H1 (cell line): ENCODE measurements around the gene FGFRL1. TPM values are rescaled to one million over a fixed set of nuclear protein-coding genes. Genes with fewer than 3 reads are reported as not detected.
A peak's percentile ranks its signal among the peaks of the same experiment; 100 is the strongest.

Source experiments
- CTCF ChIA-PET: fragments of 300-600 bp; sonication (Branson Sonifier 250); formaldehyde crosslinking; loops from one replicate; lab custom pipeline; 2021; ENCODE audit not compliant: partially characterized antibody; lab: Charles Lee
- POLR2A ChIA-PET: fragments of 300-600 bp; sonication (Branson Sonifier 250); formaldehyde crosslinking; loops from one replicate; lab custom pipeline; 2021; ENCODE audit warnings: inconsistent platforms; ENCODE audit not compliant: partially characterized antibody; lab: Charles Lee
- DNase-seq, 2 experiments: peaks; one replicate each; pipeline versions ENCODE4 v3.0.0 to v3.0.0-alpha.2; 2010 to 2022; ENCODE audit warnings: low spot score in 2 of 2, low read depth in 1 of 2, mixed read lengths in 1 of 2
- FAIRE-seq: peaks from 2 replicates; lab custom pipeline; 2011; peaks lifted over from hg19 to GRCh38; lab: Jason Lieb, UNC
- H2AFZ ChIP-seq: 2 replicates; pipeline ENCODE4 v1.8.1; 2012; ENCODE audit warnings: low read length, inconsistent platforms
- H2AK5ac ChIP-seq: 2 replicates; pipeline ENCODE4 v1.6.1; 2013; ENCODE audit warnings: low read depth, low read length
- H2BK120ac ChIP-seq: replicated peaks from 2 replicates; pipeline ENCODE3; 2013; ENCODE audit warnings: low read depth, low read length, inconsistent platforms
- H2BK12ac ChIP-seq: 2 replicates; pipeline ENCODE4 v1.6.1; 2013; ENCODE audit warnings: low read depth, low read length
- H2BK15ac ChIP-seq: 2 replicates; pipeline ENCODE4 v1.6.1; 2013; ENCODE audit warnings: low read length
- H2BK20ac ChIP-seq: 2 replicates; pipeline ENCODE4 v1.6.1; 2013; ENCODE audit warnings: low read length
- H2BK5ac ChIP-seq: 2 replicates; pipeline ENCODE4 v1.6.1; 2013; ENCODE audit warnings: low read depth, low read length
- H3K14ac ChIP-seq: 2 replicates; pipeline ENCODE4 v1.6.1; 2013; ENCODE audit warnings: inconsistent platforms; ENCODE audit not compliant: insufficient read length
- H3K18ac ChIP-seq: 2 replicates; pipeline ENCODE4 v1.6.1; 2013; ENCODE audit warnings: low read length; ENCODE audit errors: extremely low read depth
- H3K23ac ChIP-seq: 2 replicates; pipeline ENCODE4 v1.6.1; 2013; ENCODE audit warnings: inconsistent platforms; ENCODE audit not compliant: insufficient read length
- H3K23me2 ChIP-seq: 2 replicates; pipeline ENCODE4 v1.6.1; 2013; ENCODE audit warnings: low read depth, low read length
- H3K27ac ChIP-seq: 2 replicates; pipeline ENCODE4 v1.6.1; 2011; ENCODE audit warnings: low read depth, low read length, inconsistent platforms
- H3K27me3 ChIP-seq, 4 experiments: replicated peaks in 1 of 4; 1 replicate in 1 of 4; 2 replicates in 3 of 4; pipeline versions ENCODE4 v1.6.1 to v1.8.1; 2011 to 2013; ENCODE audit warnings: low read length in 3 of 4, mild to moderate bottlenecking in 3 of 4, inconsistent platforms in 2 of 4, mixed read lengths in 2 of 4, moderate library complexity in 1 of 4; ENCODE audit not compliant: control insufficient read depth in 3 of 4, insufficient read depth in 3 of 4; ENCODE audit errors: extremely low read depth in 1 of 4
- H3K36me3 ChIP-seq, 4 experiments: 2 replicates each; pipeline versions ENCODE4 v1.6.1 to v1.8.1; 2011 to 2013; ENCODE audit warnings: mild to moderate bottlenecking in 4 of 4, low read length in 3 of 4, moderate library complexity in 2 of 4, control low read depth in 1 of 4, inconsistent platforms in 1 of 4; ENCODE audit not compliant: insufficient read depth in 4 of 4, control insufficient read depth in 2 of 4
- H3K4ac ChIP-seq: replicated peaks from 2 replicates; pipeline ENCODE3; 2013; ENCODE audit warnings: low read length, low read depth, mixed read lengths, inconsistent platforms; ENCODE audit not compliant: insufficient read length
- H3K4me1 ChIP-seq, 4 experiments: replicated peaks in 1 of 4; 1 replicate in 1 of 4; 2 replicates in 3 of 4; pipeline versions ENCODE4 v1.6.1 to v1.8.1; 2011 to 2013; ENCODE audit warnings: low read length in 3 of 4, inconsistent platforms in 2 of 4, mixed read lengths in 1 of 4; ENCODE audit not compliant: insufficient read depth in 4 of 4, control insufficient read depth in 3 of 4
- H3K4me2 ChIP-seq, 2 experiments: 2 replicates each; pipeline versions ENCODE4 v1.6.1 to v1.8.1; 2011 to 2013; ENCODE audit warnings: low read depth in 2 of 2, low read length in 2 of 2, control low read depth in 1 of 2, inconsistent platforms in 1 of 2, mild to moderate bottlenecking in 1 of 2; ENCODE audit not compliant: insufficient read depth in 1 of 2
- H3K4me3 ChIP-seq, 4 experiments: fragments of 200-600, 300-600 bp in 1 of 4; sonication (generic), shearing (Covaris generic), sonication (Bioruptor Twin) in 1 of 4; 2 replicates each; pipeline versions ENCODE4 v1.5.1 to v1.8.1; 2011 to 2016; ENCODE audit warnings: low read length in 4 of 4, low read depth in 3 of 4, control low read depth in 2 of 4, inconsistent platforms in 2 of 4, mild to moderate bottlenecking in 2 of 4, mixed read lengths in 1 of 4, moderate library complexity in 1 of 4; ENCODE audit not compliant: insufficient read depth in 2 of 4; ENCODE audit errors: extremely low read depth in 1 of 4
- H3K56ac ChIP-seq: replicated peaks from 2 replicates; pipeline ENCODE3; 2013; ENCODE audit warnings: low read depth, mild to moderate bottlenecking, mixed read lengths, low read length, inconsistent platforms; ENCODE audit not compliant: insufficient read length
- H3K79me1 ChIP-seq: 2 replicates; pipeline ENCODE4 v1.6.1; 2013; ENCODE audit warnings: low read depth, low read length, control low read depth
- H3K79me2 ChIP-seq, 2 experiments: 2 replicates each; pipeline versions ENCODE4 v1.6.1 to v1.8.1; 2012 to 2013; ENCODE audit warnings: low read length in 2 of 2, mild to moderate bottlenecking in 2 of 2, inconsistent platforms in 1 of 2; ENCODE audit not compliant: insufficient read depth in 2 of 2, control insufficient read depth in 1 of 2
- H3K9ac ChIP-seq, 4 experiments: replicated peaks in 1 of 4; 1 replicate in 1 of 4; 2 replicates in 3 of 4; pipeline versions ENCODE4 v1.6.1 to v1.8.1; 2011 to 2013; ENCODE audit warnings: low read depth in 3 of 4, low read length in 3 of 4, control low read depth in 2 of 4, mild to moderate bottlenecking in 2 of 4, moderate library complexity in 2 of 4, inconsistent platforms in 1 of 4; ENCODE audit errors: extremely low read depth in 1 of 4
- H3K9me3 ChIP-seq, 2 experiments: 2 replicates each; pipeline versions ENCODE4 v1.6.1 to v1.8.1; 2012 to 2013; ENCODE audit warnings: mild to moderate bottlenecking in 2 of 2, moderate library complexity in 2 of 2, control low read depth in 1 of 2, inconsistent platforms in 1 of 2, low read depth in 1 of 2, low read length in 1 of 2, mixed read lengths in 1 of 2; ENCODE audit not compliant: insufficient read depth in 2 of 2
- H4K20me1 ChIP-seq, 2 experiments: replicated peaks in 1 of 2; 2 replicates each; pipeline versions ENCODE3 to v1.8.1; 2011 to 2013; ENCODE audit warnings: inconsistent platforms in 2 of 2, low read length in 2 of 2, mild to moderate bottlenecking in 1 of 2; ENCODE audit not compliant: insufficient read depth in 2 of 2, control insufficient read depth in 1 of 2
- H4K5ac ChIP-seq: 2 replicates; pipeline ENCODE4 v1.6.1; 2013; ENCODE audit warnings: low read length, low read depth, mixed read lengths, inconsistent platforms; ENCODE audit not compliant: insufficient read length
- H4K8ac ChIP-seq: 2 replicates; pipeline ENCODE4 v1.8.0; 2013; ENCODE audit warnings: mild to moderate bottlenecking, moderate library complexity, low read length, inconsistent platforms; ENCODE audit not compliant: insufficient read depth; ENCODE audit errors: extremely low read depth
- H4K91ac ChIP-seq: replicated peaks from 2 replicates; pipeline ENCODE3; 2013; ENCODE audit warnings: low read length, mixed read lengths, inconsistent platforms; ENCODE audit not compliant: insufficient read length
- ASH2L ChIP-seq: fragments of 200-600, 300-600 bp; sonication (generic); IDR thresholded peaks from one replicate; pipeline ENCODE4 v1.7.1; 2017; ENCODE audit warnings: low read length
- WGBS, 2 experiments: shearing (Covaris generic) in 1 of 2; methylation state at CpG; one replicate each; pipeline versions ENCODE4 v1.1.6 to v1.1.7; 2013 to 2015; ENCODE audit warnings: low lambda C conversion rate in 2 of 2, mixed read lengths in 2 of 2, inconsistent platforms in 1 of 2, low coverage in 1 of 2, missing lambda C conversion rate in 1 of 2; ENCODE audit not compliant: insufficient replicate concordance in 2 of 2, insufficient coverage in 1 of 2, insufficient read length in 1 of 2; ENCODE audit errors: extremely low coverage in 1 of 2, missing lambda C conversion rate in 1 of 2; 5-methylcytosine and 5-hydroxymethylcytosine counted together
- polyA plus RNA-seq, 7 experiments: library from polyadenylated mRNA; depleted of rRNA in 3 of 7; stranded (reverse) in 5 of 7; unstranded in 2 of 7; fragments of >200 nt in 5 of 7; fragments of 200-250 nt in 2 of 7; gene quantifications; 1 replicate in 5 of 7; 2 replicates in 1 of 7; 4 replicates in 1 of 7; pipeline versions ENCODE4 v1.2.1 to v1.2.3, GENCODE V29; 2011 to 2013; ENCODE audit warnings: missing spikeins in 2 of 7, mixed read lengths in 2 of 7
- total RNA-seq: library from RNA; stranded (reverse); fragmentation: NEBNext Ultra II Directional; extraction: Animal tissue kit (Norgen Biotek cat#: 25700); gene quantifications from 2 replicates; pipeline ENCODE4 v1.2.1, GENCODE V29; 2021

The FGFRL1 gene
- total and polyA plus RNA-seq, 2 of the 8 experiments (the other 6 are each of a cell fraction or from before 2014, with no cell fraction given), result 18.9 to 34.6 TPM

DNA sequence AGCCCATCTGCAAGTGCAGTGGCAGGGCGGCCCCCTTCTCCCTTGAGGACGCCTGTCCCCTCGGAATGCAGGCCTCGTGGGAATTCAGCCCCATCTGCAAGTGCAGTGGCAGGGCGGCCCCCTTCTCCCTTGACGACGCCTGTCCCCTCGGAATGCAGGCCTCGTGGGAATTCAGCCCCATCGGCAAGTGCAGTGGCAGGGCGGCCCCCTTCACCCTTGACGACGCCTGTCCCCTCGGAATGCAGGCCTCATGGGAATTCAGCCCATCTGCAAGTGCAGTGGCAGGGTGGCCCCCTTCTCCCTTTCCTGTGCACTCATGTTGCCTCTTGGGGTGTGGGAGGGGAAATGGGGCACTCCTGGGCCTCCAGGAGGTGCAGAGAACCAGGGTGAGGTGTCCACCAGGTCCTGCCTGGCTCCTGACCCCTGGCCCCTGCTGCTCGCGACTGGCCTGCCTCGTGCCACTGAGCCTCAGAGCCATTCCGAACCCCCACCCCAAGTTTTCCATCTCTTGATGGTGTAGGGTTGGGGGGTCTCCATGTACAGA, 11.5 kb upstream of the FGFRL1 start:
- H3K79me2 ChIP-seq, result no peaks in the 10 kb centered on the region
- H3K23ac ChIP-seq, result no peak overlapping the region
- H2BK15ac ChIP-seq, result no peak overlapping the region
- H2BK20ac ChIP-seq, result no peak overlapping the region
- H3K36me3 ChIP-seq, result no peaks in the 10 kb centered on the region
- peaks cover 2 to 23% of the 10 kb centered on the region in 2 experiments for H4K20me1 ChIP-seq
- H3K27me3 ChIP-seq, result peaks cover 58 to 91% (median 87%) of the 10 kb centered on the region in 4 experiments
- no peak overlapping the region for H2BK5ac ChIP-seq
- H3K14ac ChIP-seq, result no peak overlapping the region
- no peak for TF ChIP-seq ASH2L
- no peaks in the 10 kb centered on the region for H3K9me3 ChIP-seq
- ChIA-PET CTCF (interaction anchor here (0.6 kb wide), 1 partner anchor 38 kb away, joined by 4 read pairs; no protein-coding TSS in a partner anchor), POLR2A (no interaction called here)
- H3K9ac ChIP-seq, result no peak overlapping the region
- H3K4me3 ChIP-seq, result no peak overlapping the region
- FAIRE-seq (no peak), DNase-seq (no peak)
- 91% methylated on average over 11 of the region's 18 CpGs; no CpG with 5 or more reads in 1 of the 2 experiments for WGBS, 2 experiments
- peaks cover 12% of the 10 kb centered on the region; the same call in 1 of the 2 replicates for H3K23me2 ChIP-seq
- no peak overlapping the region for H3K4me2 ChIP-seq
- no peak overlapping the region for H2BK120ac ChIP-seq
- H2AFZ ChIP-seq, result no peak overlapping the region
- peak overlapping the region; percentile 5; the same call in 1 of the 2 replicates for H4K8ac ChIP-seq
- no peak overlapping the region for H4K91ac ChIP-seq
- no peak overlapping the region for H3K4ac ChIP-seq
- no peak overlapping the region for H2BK12ac ChIP-seq
- H3K79me1 ChIP-seq, result no peaks in the 10 kb centered on the region
- no peak overlapping the region for H3K27ac ChIP-seq
- H3K4me1 ChIP-seq, result peaks cover 0 to 6% (median 4%) of the 10 kb centered on the region in 4 experiments; a peak in 5 of 7 replicates
- H2AK5ac ChIP-seq, result no peak overlapping the region
- H4K5ac ChIP-seq, result no peak overlapping the region
- no peak overlapping the region for H3K56ac ChIP-seq
- H3K18ac ChIP-seq, result no peak overlapping the region
